ENCODE measurements around the gene AP4S1.
"Not testable (repeated sequence)": the region's sequence is repeated elsewhere in the genome, so short reads cannot be mapped to it uniquely, and the experiment has no call there.

The AP4S1 gene

GRCh38 chr14:31009836-31010574 lies 15.4 kb upstream of the AP4S1 start:
- no peak for DNase-seq

- no peak for DNase-seq
Observed at GRCh38 chr14:31010935-31011334, 14.5 kb upstream of the AP4S1 start.

GRCh38 chr14:31013841-31014240 lies 11.6 kb upstream of the AP4S1 start:
- DNase-seq, result no peak

- no peak for DNase-seq
Observed at GRCh38 chr14:31018057-31018645, 7.3 kb upstream of the AP4S1 start.

- no peak for DNase-seq
Observed at GRCh38 chr14:31020834-31021575, 4.4 kb upstream of the AP4S1 start.

GRCh38 chr14:31021576-31021949 lies 3.9 kb upstream of the AP4S1 start:
- no peak for DNase-seq

GRCh38 chr14:31022386-31022785 lies 3.1 kb upstream of the AP4S1 start:
- no peak for DNase-seq

- DNase-seq, result no peak
Observed at GRCh38 chr14:31024010-31024480, 1.4 kb upstream of the AP4S1 start.

GRCh38 chr14:31024577-31025366 lies 677 bp upstream of the AP4S1 start:
- DNase-seq, result no peak

- no peak for DNase-seq
Observed at GRCh38 chr14:31026077-31026449, 614 bp downstream of the AP4S1 start, which contains the start of gene STRN3. STRN3 (minus strand) TSS chr14:31026379; CDS start chr14:31026185, 194 bp downstream.

GRCh38 chr14:31026450-31027235 lies 1.2 kb downstream of the AP4S1 start:
- DNase-seq, result peak; percentile 98

GRCh38 chr14:31027847-31028246 lies 2.4 kb downstream of the AP4S1 start:
- peak; percentile 25 for DNase-seq

- no peak for DNase-seq
Observed at GRCh38 chr14:31029016-31029970, 3.8 kb downstream of the AP4S1 start.

GRCh38 chr14:31030469-31030868 lies 5.0 kb downstream of the AP4S1 start:
- DNase-seq, result no peak

GRCh38 chr14:31036552-31036951 lies 11.1 kb downstream of the AP4S1 start:
- DNase-seq, result no peak

- no peak for DNase-seq
Observed at GRCh38 chr14:31037709-31038221, 12.3 kb downstream of the AP4S1 start.

GRCh38 chr14:31038521-31039166 lies 13.2 kb downstream of the AP4S1 start:
- no peak for DNase-seq

GRCh38 chr14:31042300-31042699 lies 16.9 kb downstream of the AP4S1 start:
- no peak for DNase-seq

- not testable (repeated sequence) for DNase-seq
Observed at GRCh38 chr14:31042893-31043292, 17.4 kb downstream of the AP4S1 start.

GRCh38 chr14:31043379-31043778 lies 17.9 kb downstream of the AP4S1 start:
- DNase-seq, result no peak

All from fibroblast of upper back skin (primary cell).